SH-SY5Y (cell line): ENCODE results near the gene DNALI1.

Experiments
- GATA2 ChIP-seq: IDR thresholded peaks from 2 replicates; pipeline ENCODE4 v1.6.1; 2011; ENCODE audit warnings: mild to moderate bottlenecking, low read depth, low read length
- GATA3 ChIP-seq: IDR thresholded peaks from 2 replicates; pipeline ENCODE4 v1.6.1; 2011; ENCODE audit warnings: low read depth, mild to moderate bottlenecking, low read length, moderate library complexity

The DNALI1 gene

GRCh38 chr1:37553598-37553926 lies 3.2 kb upstream of the DNALI1 start:
- TF ChIP-seq GATA2 (no peak), GATA3 (no peak)

DNA sequence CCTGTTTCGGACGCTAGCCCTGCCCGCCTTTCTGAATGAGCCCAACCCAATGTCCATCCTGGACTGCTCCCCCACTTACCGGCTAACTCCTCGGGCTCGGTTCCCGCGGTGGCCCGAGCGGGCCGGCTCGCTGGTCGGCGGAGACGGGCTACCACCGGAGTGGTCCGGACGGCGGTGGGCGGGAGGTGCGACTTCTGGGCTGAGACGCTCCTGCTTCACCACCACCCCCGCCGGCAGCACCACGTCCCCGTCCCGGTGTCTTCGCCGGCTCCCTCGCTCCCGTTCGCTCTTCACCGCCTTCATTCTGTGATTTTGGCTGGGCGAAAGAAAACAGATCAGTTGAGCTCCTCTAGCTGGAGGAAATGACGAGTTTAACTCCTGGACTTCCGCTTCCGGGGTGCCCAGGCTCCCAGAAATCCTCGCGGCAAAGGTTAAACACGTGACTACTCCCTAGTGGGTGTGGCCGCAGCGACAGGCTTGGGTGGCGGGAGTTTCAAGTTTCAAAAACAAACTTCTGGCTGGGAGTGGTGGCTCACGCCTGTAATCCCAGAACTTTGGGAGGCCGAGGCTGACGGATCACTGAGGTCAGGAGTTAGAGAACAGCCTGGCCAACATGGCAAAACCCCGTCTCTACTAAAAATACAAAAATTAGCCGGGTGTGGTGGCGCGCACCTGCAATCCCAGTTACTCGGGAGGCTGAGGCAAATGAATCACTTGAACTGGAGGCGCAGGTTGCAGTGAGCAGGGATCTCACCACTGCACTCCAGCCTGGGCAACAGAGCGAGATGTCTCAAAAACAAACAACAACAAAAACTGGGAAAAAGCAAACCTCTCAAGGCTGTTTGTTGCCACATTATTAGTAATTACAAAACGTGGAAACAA lies 2.6 kb upstream of the DNALI1 start, which contains the start of gene SNIP1:
Gene SNIP1, minus strand, starts transcription at position 367 of the 882 bp plus-strand sequence. Its CDS starts 64 bp downstream, at position 303.
- TF ChIP-seq GATA2, result no peak
- no peak for TF ChIP-seq GATA3

DNA sequence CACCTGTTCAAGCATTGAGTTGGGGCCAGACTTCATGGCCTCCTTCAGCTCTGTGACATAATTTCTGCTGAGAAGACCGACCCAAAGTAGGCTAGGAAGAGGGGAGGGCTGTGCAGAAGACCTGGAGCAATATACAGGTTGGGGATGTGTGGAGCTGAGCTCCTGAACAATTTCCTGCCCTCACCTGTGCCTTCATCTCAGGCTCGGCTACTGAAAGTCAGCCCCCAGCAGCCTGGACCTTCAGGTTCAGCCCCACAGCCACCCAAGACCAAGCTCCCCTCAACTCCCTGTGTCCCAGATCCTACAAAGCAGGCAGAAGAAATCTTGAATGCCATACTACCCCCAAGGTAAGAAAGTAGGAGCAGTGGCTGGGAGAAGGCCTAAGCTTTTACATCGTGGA lies 662 bp downstream of the DNALI1 start:
- no peak for TF ChIP-seq GATA3
- TF ChIP-seq GATA2, result no peak

GRCh38 chr1:37558411-37558810 lies 1.7 kb downstream of the DNALI1 start:
- no peak for TF ChIP-seq GATA2
- no peak for TF ChIP-seq GATA3

DNA sequence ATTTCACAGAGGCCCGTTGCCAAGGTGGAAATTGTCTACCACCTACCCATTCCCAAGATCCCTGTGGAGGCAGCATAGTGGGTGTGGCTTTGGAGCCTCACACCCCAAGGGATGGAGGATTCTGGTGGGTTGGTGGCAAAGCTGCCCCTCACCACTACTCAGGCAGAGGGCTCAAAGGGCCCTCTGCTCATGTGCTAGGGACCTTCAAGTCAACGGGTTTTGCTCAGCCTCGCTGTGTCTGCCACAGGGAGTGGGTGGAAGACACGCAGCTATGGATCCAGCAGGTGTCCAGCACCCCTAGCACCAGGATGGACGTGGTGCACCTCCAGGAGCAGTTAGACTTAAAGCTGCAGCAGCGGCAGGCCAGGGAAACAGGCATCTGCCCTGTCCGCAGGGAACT lies 2.3 kb downstream of the DNALI1 start:
- TF ChIP-seq GATA2 (no peak), GATA3 (no peak)

DNA sequence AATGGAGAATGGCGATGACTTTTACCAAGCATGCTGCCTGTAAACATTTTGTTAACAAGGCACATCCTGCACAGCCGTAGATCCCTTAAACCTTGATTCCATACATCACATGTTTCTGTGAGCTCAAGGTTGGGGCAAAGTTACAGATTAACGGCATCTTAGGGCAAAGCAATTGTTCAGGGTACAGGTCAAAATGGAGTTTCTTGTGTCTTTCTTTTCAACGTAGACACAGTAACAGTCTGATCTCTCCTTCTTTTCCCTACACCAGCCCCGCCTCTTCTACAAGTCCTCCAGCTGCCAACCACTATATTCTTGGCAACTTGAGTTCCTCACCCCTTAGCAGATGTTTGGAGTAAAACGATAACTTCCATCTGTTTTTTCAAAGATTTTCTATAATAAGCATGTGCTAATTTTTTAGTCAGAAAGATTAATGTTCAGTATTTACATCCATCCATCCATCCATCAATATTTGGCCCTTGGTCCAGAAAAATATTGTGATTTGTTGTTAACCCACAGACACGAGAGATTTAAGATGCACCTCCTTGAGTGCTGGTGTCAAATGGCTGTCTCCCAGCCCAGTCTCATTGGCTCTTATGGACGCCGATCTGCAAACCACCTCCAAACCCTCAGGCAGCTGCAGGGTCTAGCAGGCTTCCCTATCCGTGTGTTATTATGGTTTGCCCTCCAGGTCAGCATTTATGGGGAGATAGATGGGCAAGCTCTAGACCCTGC lies 3.8 kb downstream of the DNALI1 start:
- TF ChIP-seq GATA3, result no peak
- no peak for TF ChIP-seq GATA2

- TF ChIP-seq GATA2, result no peak
- no peak for TF ChIP-seq GATA3
Measured at GRCh38 chr1:37561133-37562132, 4.7 kb downstream of the DNALI1 start.

DNA sequence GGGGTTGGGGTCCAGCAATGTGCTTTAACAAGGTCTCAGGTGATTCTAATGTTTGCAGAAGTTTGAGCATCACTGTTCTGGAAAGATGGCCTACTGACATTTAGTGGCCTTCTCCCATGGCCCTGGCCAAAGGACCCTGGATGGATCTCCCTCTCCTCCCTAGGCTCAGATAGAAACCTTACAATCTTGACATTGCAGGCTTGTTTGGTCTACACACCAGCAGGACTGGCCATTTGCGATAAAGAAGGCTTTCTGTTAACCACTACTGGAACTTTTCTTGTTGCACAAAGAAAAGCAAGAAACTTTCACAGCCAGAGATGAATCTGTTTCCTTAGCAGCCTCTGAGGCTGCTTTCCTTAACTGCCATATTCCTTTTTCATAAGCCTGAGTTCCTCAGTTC lies 6.2 kb downstream of the DNALI1 start:
- TF ChIP-seq GATA3 (no peak), GATA2 (no peak)

DNA sequence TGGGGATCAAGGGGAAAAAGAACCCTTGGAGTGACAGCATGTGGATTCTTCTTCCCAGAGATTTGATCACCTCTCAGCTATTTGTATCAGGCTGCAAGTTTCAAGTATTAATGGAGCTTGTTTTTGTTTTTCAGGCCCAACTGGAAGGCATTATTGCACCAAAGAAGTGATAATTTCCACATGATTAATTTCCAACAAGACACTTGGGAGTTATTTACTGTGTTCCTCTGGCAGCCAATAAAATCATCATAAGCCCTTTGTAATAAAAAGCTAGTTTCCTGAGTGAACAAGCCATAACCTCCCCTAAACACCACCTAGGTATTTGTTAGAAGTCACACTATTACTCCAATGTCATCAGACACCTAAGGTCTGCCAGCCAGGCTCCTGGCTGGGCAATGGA lies 8.2 kb downstream of the DNALI1 start:
- TF ChIP-seq GATA2, result no peak

GRCh38 chr1:37567023-37567422 lies 10.3 kb downstream of the DNALI1 start:
- TF ChIP-seq GATA2, result no peak
- TF ChIP-seq GATA3, result no peak

GRCh38 chr1:37570528-37571334 lies 14.0 kb downstream of the DNALI1 start:
- TF ChIP-seq GATA3 (no peak), GATA2 (no peak)

DNA sequence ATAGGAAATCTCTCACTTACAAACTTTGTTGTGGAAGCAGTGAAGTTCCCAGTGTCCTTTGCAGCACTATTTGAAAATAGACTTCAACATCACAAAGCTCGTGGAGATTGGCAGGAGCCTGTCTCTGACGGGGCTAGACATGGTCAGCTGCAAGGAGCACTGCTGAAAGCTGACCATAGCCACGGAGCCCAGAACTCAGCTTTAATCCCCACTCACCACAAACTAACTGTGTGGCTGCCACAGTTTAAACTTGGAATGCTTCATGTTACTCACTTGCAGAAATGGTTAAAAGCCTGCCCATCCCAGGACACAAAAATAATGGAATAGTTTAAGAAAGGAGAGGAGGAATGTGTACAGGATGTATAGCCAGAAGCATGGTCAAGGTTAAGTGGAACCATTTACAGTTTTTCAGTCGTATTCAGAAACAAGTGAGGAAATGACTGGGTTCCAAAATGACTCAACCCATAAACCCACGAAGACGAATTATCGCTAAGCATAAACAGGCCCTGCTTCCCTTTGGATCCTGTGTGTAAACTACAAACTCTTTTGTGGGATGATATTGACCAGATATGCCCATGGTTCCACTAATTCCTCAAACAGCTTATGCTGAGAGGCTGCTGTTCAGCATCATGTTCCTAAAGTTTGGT lies 18.2 kb downstream of the DNALI1 start:
- TF ChIP-seq GATA2, result no peak
- TF ChIP-seq GATA3, result no peak

- no peak for TF ChIP-seq GATA3
- TF ChIP-seq GATA2, result no peak
Measured at GRCh38 chr1:37575692-37576091, 19.0 kb downstream of the DNALI1 start.
